Natural killer cell (primary cell): ENCODE results near the gene ASAP2. TPM values are rescaled to one million over a fixed set of nuclear protein-coding genes. Genes with fewer than 3 reads are reported as not detected.

Experiments
- ATAC-seq, 3 donors: fragments of 150-1000 bp in 2 of 3; fragments of 200-7000 bp in 1 of 3; cut with Tn5 transposase; 1 replicate in 1 of 3; 2 replicates in 2 of 3; pipeline ENCODE4 v1.10.0; 2021; ENCODE audit warnings: mild to moderate bottlenecking in 2 of 3, moderate library complexity in 2 of 3
- DNase-seq, 2 donors: peaks; one replicate each; pipeline versions ENCODE4 v3.0.0 to v3.0.0-alpha.2; 2013 to 2021; ENCODE audit warnings: mixed read lengths in 1 of 2
- H3K27ac ChIP-seq: one replicate; pipeline ENCODE4 v1.5.1; 2013; ENCODE audit warnings: mild to moderate bottlenecking, low read length
- H3K27me3 ChIP-seq: one replicate; pipeline ENCODE4 v1.6.1; 2013; ENCODE audit warnings: low read length; ENCODE audit not compliant: control insufficient read depth, insufficient read depth
- H3K36me3 ChIP-seq: one replicate; pipeline ENCODE4 v1.6.1; 2013; ENCODE audit warnings: low read length; ENCODE audit not compliant: control insufficient read depth, insufficient read depth
- H3K4me1 ChIP-seq: one replicate; pipeline ENCODE4 v1.6.1; 2013; ENCODE audit warnings: low read length; ENCODE audit not compliant: control insufficient read depth, insufficient read depth
- H3K4me3 ChIP-seq: one replicate; pipeline ENCODE4 v1.5.1; 2013; ENCODE audit warnings: low read length
- H3K9me3 ChIP-seq: one replicate; pipeline ENCODE4 v1.6.1; 2013; ENCODE audit warnings: low read length; ENCODE audit not compliant: control insufficient read depth, insufficient read depth
- H3K27ac Mint-ChIP-seq, 2 donors: one replicate each; pipeline ENCODE4 v1.8.0; 2022; ENCODE audit warnings: mild to moderate bottlenecking in 2 of 2, mixed read lengths in 2 of 2, moderate library complexity in 1 of 2
- H3K27me3 Mint-ChIP-seq, 2 donors: one replicate each; pipeline ENCODE4 v1.8.0; 2022; ENCODE audit warnings: low read depth in 2 of 2, mixed read lengths in 2 of 2
- H3K36me3 Mint-ChIP-seq: one replicate; pipeline ENCODE4 v1.8.0; 2022; ENCODE audit warnings: mixed read lengths
- H3K4me1 Mint-ChIP-seq, 2 donors: one replicate each; pipeline ENCODE4 v1.8.0; 2022; ENCODE audit warnings: mixed read lengths in 2 of 2
- H3K4me3 Mint-ChIP-seq: one replicate; pipeline ENCODE4 v1.8.0; 2022; ENCODE audit warnings: mild to moderate bottlenecking, moderate library complexity, mixed read lengths
- H3K9me3 Mint-ChIP-seq, 2 donors: one replicate each; pipeline ENCODE4 v1.8.0; 2022; ENCODE audit warnings: mixed read lengths in 2 of 2
- WGBS: methylation state at CpG from one replicate; pipeline ENCODE4 v1.1.7; 2013; ENCODE audit warnings: missing lambda C conversion rate; ENCODE audit not compliant: insufficient coverage; 5-methylcytosine and 5-hydroxymethylcytosine counted together
- intact Hi-C: fragments of 100-400 bp; cut with micrococcal nuclease; formaldehyde crosslinking; loops from one replicate; pipeline ENCODE4 v1.14.2; 2022
- total RNA-seq, 4 donors: library from RNA; stranded (reverse); fragments of 120-200 nt in 1 of 4; gene quantifications; one replicate each; pipeline versions ENCODE4 v1.2.3 to v1.2.4, GENCODE V29; 2013 to 2022
- TF ChIP-seq, protein P1 (sequence below): fragments of 200-600 bp; IDR thresholded peaks from one replicate; pipeline ENCODE4 v1.8.0; 2022; ENCODE audit warnings: antibody characterized with exemption

ASAP2 gene
- total RNA-seq, 3 donors from 2014 or later (not counting 1 experiment from before 2014, with no cell fraction given) = 0.20 to 1.8 (median 0.60) TPM

DNA sequence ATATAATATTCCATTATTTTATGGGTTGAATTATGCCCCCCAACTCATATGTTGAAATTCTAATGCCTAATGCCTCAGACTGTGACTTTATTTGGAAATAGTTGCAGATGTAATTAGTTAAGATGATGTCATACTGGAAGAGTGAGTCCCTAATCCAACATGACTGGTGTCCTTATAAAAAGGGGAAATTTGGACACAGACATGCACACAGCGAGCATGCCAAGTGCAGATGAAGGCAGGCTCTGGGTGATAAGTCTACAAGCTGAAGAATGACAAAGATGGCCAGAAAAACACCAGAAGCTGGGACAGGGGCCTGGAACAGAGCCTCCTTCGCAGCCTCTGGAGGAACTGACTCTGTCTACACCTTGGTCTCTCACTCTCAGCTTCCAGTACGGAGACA, 10.0 kb upstream of the ASAP2 start:
- ATAC-seq = no peak
- H3K9me3 ChIP-seq = no peaks in the 10 kb centered on the region
- 83% methylated on average over 3 of the region's 3 CpGs for WGBS
- H3K27me3 Mint-ChIP-seq = peaks cover 15 to 38% of the 10 kb centered on the region in 2 donors
- H3K36me3 Mint-ChIP-seq = no peaks in the 10 kb centered on the region
- no peaks in the 10 kb centered on the region for H3K4me1 ChIP-seq
- no peaks in the 10 kb centered on the region for H3K27me3 ChIP-seq
- TF ChIP-seq, protein P1, sequence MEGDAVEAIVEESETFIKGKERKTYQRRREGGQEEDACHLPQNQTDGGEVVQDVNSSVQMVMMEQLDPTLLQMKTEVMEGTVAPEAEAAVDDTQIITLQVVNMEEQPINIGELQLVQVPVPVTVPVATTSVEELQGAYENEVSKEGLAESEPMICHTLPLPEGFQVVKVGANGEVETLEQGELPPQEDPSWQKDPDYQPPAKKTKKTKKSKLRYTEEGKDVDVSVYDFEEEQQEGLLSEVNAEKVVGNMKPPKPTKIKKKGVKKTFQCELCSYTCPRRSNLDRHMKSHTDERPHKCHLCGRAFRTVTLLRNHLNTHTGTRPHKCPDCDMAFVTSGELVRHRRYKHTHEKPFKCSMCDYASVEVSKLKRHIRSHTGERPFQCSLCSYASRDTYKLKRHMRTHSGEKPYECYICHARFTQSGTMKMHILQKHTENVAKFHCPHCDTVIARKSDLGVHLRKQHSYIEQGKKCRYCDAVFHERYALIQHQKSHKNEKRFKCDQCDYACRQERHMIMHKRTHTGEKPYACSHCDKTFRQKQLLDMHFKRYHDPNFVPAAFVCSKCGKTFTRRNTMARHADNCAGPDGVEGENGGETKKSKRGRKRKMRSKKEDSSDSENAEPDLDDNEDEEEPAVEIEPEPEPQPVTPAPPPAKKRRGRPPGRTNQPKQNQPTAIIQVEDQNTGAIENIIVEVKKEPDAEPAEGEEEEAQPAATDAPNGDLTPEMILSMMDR = no peak
- intact Hi-C loops = no loop called here
- H3K27ac ChIP-seq = no peak overlapping the region
- H3K36me3 ChIP-seq = no peaks in the 10 kb centered on the region
- H3K27ac Mint-ChIP-seq = no peak overlapping the region
- no peak overlapping the region for H3K4me3 ChIP-seq
- no peaks in the 10 kb centered on the region for H3K9me3 Mint-ChIP-seq
- no peaks in the 10 kb centered on the region for H3K4me1 Mint-ChIP-seq
- no peak overlapping the region for H3K4me3 Mint-ChIP-seq
- DNase-seq = no peak

DNA sequence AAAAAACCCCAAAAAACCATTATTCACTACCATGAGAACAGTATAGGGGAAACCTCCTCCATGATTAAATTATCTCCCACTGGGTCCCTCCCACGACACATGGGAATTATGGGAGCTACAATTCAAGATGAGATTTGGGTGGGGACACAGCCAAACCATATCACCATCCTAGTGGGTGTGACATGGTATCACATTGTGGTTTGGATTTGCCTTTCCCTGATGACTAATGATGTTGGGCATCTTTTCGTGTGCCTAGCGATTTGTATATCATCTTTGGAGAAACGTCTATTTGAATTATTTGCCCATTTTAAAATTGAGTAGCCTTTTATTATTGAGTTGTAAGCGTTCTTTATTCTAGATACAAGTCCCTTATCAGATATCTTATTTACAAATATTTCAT, 8.7 kb upstream of the ASAP2 start:
- WGBS = 88% methylated on average over 3 of the region's 5 CpGs
- no peak overlapping the region for H3K27ac Mint-ChIP-seq
- H3K27ac ChIP-seq = no peak overlapping the region

DNA sequence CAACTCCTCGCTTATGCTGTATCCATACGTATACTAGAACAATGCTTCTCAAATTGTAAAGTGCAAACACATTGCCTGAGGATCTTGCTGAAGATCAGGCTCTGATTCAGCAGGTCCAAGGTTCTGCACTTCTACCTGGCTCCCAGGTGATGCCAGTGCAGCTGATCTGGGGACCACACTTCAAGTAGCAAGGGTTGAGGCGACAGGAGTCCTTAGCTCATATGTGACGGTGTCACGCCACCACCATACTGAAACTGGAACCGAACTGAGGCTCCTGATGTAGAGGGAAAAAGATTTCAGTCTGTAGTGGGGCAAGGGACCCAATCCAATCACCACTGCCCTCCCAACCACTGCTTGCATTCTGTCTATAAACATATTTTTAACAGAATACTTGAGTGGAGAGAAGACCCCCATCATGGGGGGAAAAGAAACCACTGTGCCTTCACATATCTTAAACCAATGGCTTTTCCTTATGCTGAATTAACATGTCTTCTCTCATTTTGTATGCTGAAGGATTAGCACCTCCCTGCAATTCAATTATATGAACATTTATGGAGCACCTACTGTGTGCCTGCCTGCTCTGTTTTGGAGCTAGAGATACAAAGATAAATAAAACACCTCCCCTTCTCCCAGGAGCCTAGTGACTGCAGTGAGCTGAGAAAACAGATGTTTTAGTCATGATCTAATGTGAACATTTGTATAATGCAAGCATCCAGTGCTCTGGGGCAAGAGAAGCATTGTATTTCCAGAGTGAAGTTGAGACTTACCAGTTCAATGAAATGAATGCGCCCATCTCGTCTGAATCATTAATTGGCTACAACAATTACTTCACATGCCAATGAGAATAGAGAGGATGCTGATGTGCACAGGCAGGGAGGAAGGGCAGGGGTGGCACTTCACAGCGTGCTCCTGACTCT, 6.6 kb upstream of the ASAP2 start:
- H3K36me3 Mint-ChIP-seq = no peaks in the 10 kb centered on the region
- 92% methylated on average over 5 of the region's 9 CpGs for WGBS
- Histone ChIP-seq H3K27ac (no peak overlapping the region), H3K4me1 (no peaks in the 10 kb centered on the region), H3K36me3 (no peaks in the 10 kb centered on the region), H3K4me3 (no peak overlapping the region), H3K9me3 (no peaks in the 10 kb centered on the region), H3K27me3 (peaks cover 5% of the 10 kb centered on the region)
- no peak for DNase-seq
- TF ChIP-seq, protein P1 = no peak
- H3K27ac Mint-ChIP-seq = no peak overlapping the region
- H3K4me1 Mint-ChIP-seq = no peaks in the 10 kb centered on the region
- peaks cover 18 to 50% of the 10 kb centered on the region in 2 donors for H3K27me3 Mint-ChIP-seq
- H3K9me3 Mint-ChIP-seq = no peaks in the 10 kb centered on the region
- ATAC-seq = no peak
- intact Hi-C loops = no loop called here
- no peak overlapping the region for H3K4me3 Mint-ChIP-seq

More for the DNA sequence above, 8.7 kb upstream of the ASAP2 start:
- TF ChIP-seq, protein P1 = no peak
- no peaks in the 10 kb centered on the region for H3K36me3 Mint-ChIP-seq
- H3K27me3 ChIP-seq = no peaks in the 10 kb centered on the region
- no peak overlapping the region for H3K4me3 Mint-ChIP-seq
- no peaks in the 10 kb centered on the region for H3K4me1 Mint-ChIP-seq
- ATAC-seq (no peak), DNase-seq (no peak)
- H3K4me3 ChIP-seq = no peak overlapping the region
- peaks cover 15 to 38% of the 10 kb centered on the region in 2 donors for H3K27me3 Mint-ChIP-seq
- intact Hi-C loops = no loop called here
- H3K36me3 ChIP-seq = no peaks in the 10 kb centered on the region
- H3K4me1 ChIP-seq = no peaks in the 10 kb centered on the region
- H3K9me3 Mint-ChIP-seq = no peaks in the 10 kb centered on the region
- no peaks in the 10 kb centered on the region for H3K9me3 ChIP-seq
